Body of pancreas (tissue), 4 donors: Measurements from ENCODE around the gene OGFR.

Experiments used
- CTCF ChIP-seq, 7 experiments: fragments of 450-650 bp in 4 of 7; fragments of 200-600 bp in 3 of 7; sonication (generic) in 3 of 7; IDR thresholded peaks; one replicate each; pipeline ENCODE4 v1.5.1; 2016 to 2019; ENCODE audit warnings: antibody characterized with exemption in 7 of 7
- POLR2A ChIP-seq, 3 donors: fragments of 450-650 bp; IDR thresholded peaks; one replicate each; pipeline ENCODE4 v1.6.1; 2016; ENCODE audit warnings: antibody characterized with exemption in 3 of 3, mild to moderate bottlenecking in 2 of 3

GRCh38 chr20:62808211-62808865, 3.7 kb downstream of the OGFR start:
- peak; percentile 74 to 94 (median 81) for TF ChIP-seq CTCF (IDR thresholded peaks at IDR 0.05)
- no peak for TF ChIP-seq POLR2A (IDR thresholded peaks at IDR 0.05)
